ENCODE results near the gene CPNE4.

The CPNE4 gene

DNA sequence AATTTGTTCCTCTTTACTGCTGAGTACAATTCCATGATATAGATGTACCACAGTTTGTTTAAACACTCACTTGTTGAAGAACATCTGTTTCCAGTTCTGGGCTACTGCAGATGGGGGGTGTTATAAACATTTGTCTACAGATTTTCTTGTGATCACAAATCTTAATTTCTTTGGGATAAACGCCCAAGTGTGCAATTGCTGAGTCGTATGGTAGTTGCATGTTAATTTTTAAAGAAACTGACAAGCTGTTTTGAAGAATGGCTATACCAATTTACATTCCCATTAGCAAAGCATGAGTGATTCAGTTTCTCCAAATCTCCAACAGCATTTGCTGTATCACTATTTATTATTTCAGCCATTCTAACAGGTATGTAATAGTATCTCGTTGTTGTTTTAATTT lies 290.0 kb downstream of the CPNE4 start:
- Histone ChIP-seq H3K36me3 (ENCODE audit: insufficient read depth, insufficient read length, low read length) (no peaks in the 10 kb centered on the region), H3K4me3 (ENCODE audit: insufficient read length, low read depth) (no peak overlapping the region), H3K9ac (ENCODE audit: insufficient read length, low read depth) (no peak overlapping the region), H3K27me3 (ENCODE audit: insufficient read depth, insufficient read length) (no peaks in the 10 kb centered on the region), H3K4me1 (ENCODE audit: insufficient read depth, insufficient read length) (no peaks in the 10 kb centered on the region), H3K9me3 (ENCODE audit: insufficient read depth, low read length) (no peaks in the 10 kb centered on the region)
- no peak for DNase-seq (ENCODE audit: low read depth, low spot score)
- TF ChIP-seq SUZ12 (IDR thresholded peaks at IDR 0.05; ENCODE audit: extremely low read depth, insufficient read depth, insufficient read length) (no peak), ZNF274 (IDR thresholded peaks at IDR 0.05; ENCODE audit: low read depth, low read length) (no peak), YY1 (IDR thresholded peaks at IDR 0.05; ENCODE audit: insufficient read depth, insufficient read length) (no peak)

DNA sequence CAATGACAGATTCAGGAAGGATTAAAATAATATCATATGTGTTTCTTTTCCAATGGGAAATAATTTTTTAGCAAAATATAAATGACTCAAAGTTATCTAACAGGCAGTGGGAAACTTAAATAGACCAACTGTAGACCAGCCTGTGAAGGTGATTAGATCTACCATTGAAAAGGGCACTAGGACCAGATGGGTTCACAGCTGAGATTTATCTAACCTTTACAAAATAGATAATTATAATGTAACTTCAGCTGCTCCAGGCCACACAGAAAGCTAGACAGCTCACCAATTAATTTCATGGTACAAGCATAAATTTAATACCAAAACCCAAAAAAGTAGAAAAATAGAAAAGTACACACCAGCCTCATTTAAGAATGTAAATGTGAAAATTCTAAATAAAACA lies 291.7 kb downstream of the CPNE4 start:
- Histone ChIP-seq H3K4me1 (ENCODE audit: insufficient read depth, insufficient read length) (no peaks in the 10 kb centered on the region), H3K27me3 (ENCODE audit: insufficient read depth, insufficient read length) (no peaks in the 10 kb centered on the region), H3K36me3 (ENCODE audit: insufficient read depth, insufficient read length, low read length) (no peaks in the 10 kb centered on the region), H3K4me3 (ENCODE audit: insufficient read length, low read depth) (no peak overlapping the region), H3K9me3 (ENCODE audit: insufficient read depth, low read length) (no peaks in the 10 kb centered on the region), H3K9ac (ENCODE audit: insufficient read length, low read depth) (no peak overlapping the region)
- TF ChIP-seq ZNF274 (IDR thresholded peaks at IDR 0.05; ENCODE audit: low read depth, low read length) (no peak), SUZ12 (IDR thresholded peaks at IDR 0.05; ENCODE audit: extremely low read depth, insufficient read depth, insufficient read length) (no peak), YY1 (IDR thresholded peaks at IDR 0.05; ENCODE audit: insufficient read depth, insufficient read length) (no peak)
- no peak for DNase-seq (ENCODE audit: low read depth, low spot score)

DNA sequence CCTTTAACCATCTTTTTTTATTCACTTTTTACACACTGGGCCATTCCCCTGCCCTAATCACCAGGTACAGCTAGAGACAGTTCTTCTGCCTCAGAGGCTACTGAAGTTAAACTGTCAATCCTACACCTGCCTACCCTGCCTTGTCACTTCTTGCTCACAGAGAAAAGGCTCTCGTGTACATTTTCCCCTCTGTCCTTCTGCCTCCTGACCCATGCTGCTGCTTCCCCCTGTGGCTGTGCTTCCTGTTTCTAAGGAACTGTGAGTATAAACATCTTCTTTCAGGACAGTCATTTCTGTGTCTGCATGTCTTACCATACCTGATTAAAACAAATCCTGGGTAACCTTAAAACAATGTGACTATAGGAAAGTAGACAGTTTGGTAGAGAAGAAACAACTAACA lies 295.6 kb downstream of the CPNE4 start:
- no peaks in the 10 kb centered on the region for H3K4me1 ChIP-seq (ENCODE audit: insufficient read depth, insufficient read length)
- H3K27me3 ChIP-seq (ENCODE audit: insufficient read depth, insufficient read length) = no peaks in the 10 kb centered on the region
- no peaks in the 10 kb centered on the region for H3K9me3 ChIP-seq (ENCODE audit: insufficient read depth, low read length)
- DNase-seq (ENCODE audit: low read depth, low spot score) = no peak
- TF ChIP-seq YY1 (IDR thresholded peaks at IDR 0.05; ENCODE audit: insufficient read depth, insufficient read length) (no peak), SUZ12 (IDR thresholded peaks at IDR 0.05; ENCODE audit: extremely low read depth, insufficient read depth, insufficient read length) (no peak), ZNF274 (IDR thresholded peaks at IDR 0.05; ENCODE audit: low read depth, low read length) (no peak)
- no peaks in the 10 kb centered on the region for H3K36me3 ChIP-seq (ENCODE audit: insufficient read depth, insufficient read length, low read length)
- H3K9ac ChIP-seq (ENCODE audit: insufficient read length, low read depth) = no peak overlapping the region
- no peak overlapping the region for H3K4me3 ChIP-seq (ENCODE audit: insufficient read length, low read depth)

DNA sequence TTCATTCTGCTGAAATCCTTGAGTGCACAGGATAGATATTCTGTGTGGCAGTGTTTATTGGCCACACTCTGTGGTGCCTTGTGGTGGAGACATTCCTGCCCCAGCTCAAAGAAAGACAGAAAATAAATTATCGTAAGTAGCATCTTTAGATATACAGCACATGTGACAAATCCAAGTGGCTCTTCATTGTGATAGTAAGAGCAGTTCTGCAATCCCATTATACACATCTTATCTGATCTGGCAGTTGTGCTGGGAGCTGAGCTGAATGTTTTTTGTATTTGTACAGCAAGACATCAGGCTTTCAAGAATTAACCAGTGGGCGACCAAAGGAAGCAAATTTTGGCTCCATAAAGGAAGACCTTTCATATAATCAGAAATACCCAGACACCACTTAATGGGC lies 296.7 kb downstream of the CPNE4 start:
- H3K9me3 ChIP-seq (ENCODE audit: insufficient read depth, low read length) = no peaks in the 10 kb centered on the region
- H3K27me3 ChIP-seq (ENCODE audit: insufficient read depth, insufficient read length) = no peaks in the 10 kb centered on the region
- H3K9ac ChIP-seq (ENCODE audit: insufficient read length, low read depth) = no peak overlapping the region
- no peak for DNase-seq (ENCODE audit: low read depth, low spot score)
- no peaks in the 10 kb centered on the region for H3K4me1 ChIP-seq (ENCODE audit: insufficient read depth, insufficient read length)
- no peak overlapping the region for H3K4me3 ChIP-seq (ENCODE audit: insufficient read length, low read depth)
- TF ChIP-seq YY1 (IDR thresholded peaks at IDR 0.05; ENCODE audit: insufficient read depth, insufficient read length) (no peak), SUZ12 (IDR thresholded peaks at IDR 0.05; ENCODE audit: extremely low read depth, insufficient read depth, insufficient read length) (no peak), ZNF274 (IDR thresholded peaks at IDR 0.05; ENCODE audit: low read depth, low read length) (no peak)
- no peaks in the 10 kb centered on the region for H3K36me3 ChIP-seq (ENCODE audit: insufficient read depth, insufficient read length, low read length)

DNA sequence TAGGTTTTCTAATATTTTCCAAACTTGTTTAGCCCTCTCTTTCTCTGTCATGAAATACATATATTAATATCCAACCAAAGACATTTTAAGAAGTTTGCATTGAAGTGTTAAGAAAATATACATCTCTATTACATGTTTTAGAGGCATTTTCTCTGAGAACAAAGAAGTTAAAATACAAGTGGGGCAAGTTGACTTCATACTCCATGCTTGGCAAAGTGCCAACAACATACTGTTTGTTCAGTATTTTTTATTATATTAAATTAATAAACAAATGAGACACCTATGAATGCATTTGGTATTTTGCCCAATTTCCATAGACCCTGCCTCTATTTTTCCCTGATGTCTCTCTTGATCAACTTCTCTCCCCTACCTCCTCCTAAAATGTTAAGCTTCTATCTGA lies 299.3 kb downstream of the CPNE4 start:
- no peak for DNase-seq (ENCODE audit: low read depth, low spot score)
- H3K4me3 ChIP-seq (ENCODE audit: insufficient read length, low read depth) = no peak overlapping the region
- H3K9ac ChIP-seq (ENCODE audit: insufficient read length, low read depth) = no peak overlapping the region
- no peaks in the 10 kb centered on the region for H3K9me3 ChIP-seq (ENCODE audit: insufficient read depth, low read length)
- no peaks in the 10 kb centered on the region for H3K27me3 ChIP-seq (ENCODE audit: insufficient read depth, insufficient read length)
- no peaks in the 10 kb centered on the region for H3K36me3 ChIP-seq (ENCODE audit: insufficient read depth, insufficient read length, low read length)
- TF ChIP-seq ZNF274 (IDR thresholded peaks at IDR 0.05; ENCODE audit: low read depth, low read length) (no peak), SUZ12 (IDR thresholded peaks at IDR 0.05; ENCODE audit: extremely low read depth, insufficient read depth, insufficient read length) (no peak), YY1 (IDR thresholded peaks at IDR 0.05; ENCODE audit: insufficient read depth, insufficient read length) (no peak)
- no peaks in the 10 kb centered on the region for H3K4me1 ChIP-seq (ENCODE audit: insufficient read depth, insufficient read length)

DNA sequence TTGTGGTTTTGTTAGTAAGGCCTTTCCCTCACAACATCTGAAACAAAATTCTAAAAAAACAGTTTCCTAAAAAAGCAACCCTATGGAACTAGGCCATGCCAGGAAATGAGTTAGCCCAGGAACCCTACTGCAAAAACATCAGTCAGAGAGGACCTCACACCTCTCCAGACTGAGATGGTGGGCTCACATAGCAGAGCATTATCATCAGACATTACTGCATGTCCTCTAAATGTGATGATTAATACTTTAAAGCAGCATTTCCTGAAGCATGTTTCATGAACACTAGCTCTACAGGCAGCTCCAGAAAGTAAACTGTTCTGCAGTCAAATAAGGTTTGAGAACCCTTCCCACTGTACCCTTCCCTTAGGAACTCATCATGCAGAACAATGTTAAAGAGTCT lies 299.7 kb downstream of the CPNE4 start:
- TF ChIP-seq ZNF274 (IDR thresholded peaks at IDR 0.05; ENCODE audit: low read depth, low read length) = no peak
- no peak for TF ChIP-seq YY1 (IDR thresholded peaks at IDR 0.05; ENCODE audit: insufficient read depth, insufficient read length)
- no peak for TF ChIP-seq SUZ12 (IDR thresholded peaks at IDR 0.05; ENCODE audit: extremely low read depth, insufficient read depth, insufficient read length)
- DNase-seq (ENCODE audit: low read depth, low spot score) = no peak
- no peak overlapping the region for H3K4me3 ChIP-seq (ENCODE audit: insufficient read length, low read depth)
- no peak overlapping the region for H3K9ac ChIP-seq (ENCODE audit: insufficient read length, low read depth)
- no peaks in the 10 kb centered on the region for H3K36me3 ChIP-seq (ENCODE audit: insufficient read depth, insufficient read length, low read length)
- H3K27me3 ChIP-seq (ENCODE audit: insufficient read depth, insufficient read length) = no peaks in the 10 kb centered on the region
- H3K4me1 ChIP-seq (ENCODE audit: insufficient read depth, insufficient read length) = no peaks in the 10 kb centered on the region
- H3K9me3 ChIP-seq (ENCODE audit: insufficient read depth, low read length) = no peaks in the 10 kb centered on the region

DNA sequence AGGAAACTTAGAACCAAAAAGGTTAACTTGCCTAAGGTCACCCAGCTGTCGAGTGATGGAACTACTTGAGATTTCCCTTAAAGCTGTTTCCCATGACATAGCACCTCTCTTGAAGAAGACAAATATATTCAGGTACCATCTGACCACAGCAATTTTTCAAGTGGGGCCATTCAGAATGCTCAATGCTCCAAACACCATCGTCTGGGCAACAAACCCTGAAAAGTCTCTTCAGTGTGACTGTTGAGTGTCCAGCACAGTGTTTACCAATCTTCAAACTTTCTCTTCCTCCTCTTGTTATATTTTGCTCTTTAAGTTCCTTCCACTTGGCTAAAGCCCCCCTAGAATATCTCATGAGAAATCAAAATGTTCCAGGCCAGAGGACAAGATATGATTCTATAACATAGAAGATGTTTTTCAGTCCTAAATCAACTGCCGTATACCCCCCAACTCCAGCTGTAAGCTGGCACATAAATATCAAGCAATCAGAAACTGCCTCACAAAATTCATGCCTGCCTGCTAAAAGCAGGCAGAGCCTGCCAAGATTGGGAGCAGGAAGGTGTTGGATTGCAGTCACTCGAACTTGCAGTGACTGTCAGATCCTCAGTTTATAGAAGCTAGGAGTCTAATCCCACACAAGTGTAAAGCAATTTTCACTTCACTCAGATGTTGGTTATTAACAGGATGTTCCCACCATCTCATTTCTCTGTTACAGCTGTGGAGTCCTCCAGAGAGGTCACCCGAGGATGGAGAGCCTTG lies 301.6 kb downstream of the CPNE4 start:
- no peak overlapping the region for H3K4me3 ChIP-seq (ENCODE audit: insufficient read length, low read depth)
- no peaks in the 10 kb centered on the region for H3K36me3 ChIP-seq (ENCODE audit: insufficient read depth, insufficient read length, low read length)
- no peak for TF ChIP-seq ZNF274 (IDR thresholded peaks at IDR 0.05; ENCODE audit: low read depth, low read length)
- no peak for TF ChIP-seq SUZ12 (IDR thresholded peaks at IDR 0.05; ENCODE audit: extremely low read depth, insufficient read depth, insufficient read length)
- no peak for TF ChIP-seq YY1 (IDR thresholded peaks at IDR 0.05; ENCODE audit: insufficient read depth, insufficient read length)
- no peaks in the 10 kb centered on the region for H3K4me1 ChIP-seq (ENCODE audit: insufficient read depth, insufficient read length)
- H3K9ac ChIP-seq (ENCODE audit: insufficient read length, low read depth) = no peak overlapping the region
- no peaks in the 10 kb centered on the region for H3K9me3 ChIP-seq (ENCODE audit: insufficient read depth, low read length)
- no peak for DNase-seq (ENCODE audit: low read depth, low spot score)
- H3K27me3 ChIP-seq (ENCODE audit: insufficient read depth, insufficient read length) = no peaks in the 10 kb centered on the region
